Testis (tissue), 2 donors: ENCODE measurements around the gene CCDC39.

ENCODE experiments used
- CTCF ChIP-seq, 3 experiments: fragments of 450-650 bp in 2 of 3; fragments of 200-600 bp in 1 of 3; sonication (generic) in 1 of 3; IDR thresholded peaks; one replicate each; pipeline ENCODE4 v1.5.1; 2016 to 2019; ENCODE audit warnings: antibody characterized with exemption in 3 of 3, mild to moderate bottlenecking in 2 of 3, moderate library complexity in 1 of 3
- POLR2A ChIP-seq: fragments of 450-650 bp; IDR thresholded peaks from one replicate; pipeline ENCODE4 v1.6.1; 2017; ENCODE audit warnings: antibody characterized with exemption, mild to moderate bottlenecking, moderate library complexity

GRCh38 chr3:180611006-180611405, 68.3 kb downstream of the CCDC39 start:
- no peak for TF ChIP-seq CTCF (IDR thresholded peaks at IDR 0.05)
- TF ChIP-seq POLR2A = no peak
